ENCODE data around the gene DEGS2.
"Not testable (repeated sequence)": the region's sequence is repeated elsewhere in the genome, so short reads cannot be mapped to it uniquely, and the experiment has no call there.

Gene DEGS2

DNA sequence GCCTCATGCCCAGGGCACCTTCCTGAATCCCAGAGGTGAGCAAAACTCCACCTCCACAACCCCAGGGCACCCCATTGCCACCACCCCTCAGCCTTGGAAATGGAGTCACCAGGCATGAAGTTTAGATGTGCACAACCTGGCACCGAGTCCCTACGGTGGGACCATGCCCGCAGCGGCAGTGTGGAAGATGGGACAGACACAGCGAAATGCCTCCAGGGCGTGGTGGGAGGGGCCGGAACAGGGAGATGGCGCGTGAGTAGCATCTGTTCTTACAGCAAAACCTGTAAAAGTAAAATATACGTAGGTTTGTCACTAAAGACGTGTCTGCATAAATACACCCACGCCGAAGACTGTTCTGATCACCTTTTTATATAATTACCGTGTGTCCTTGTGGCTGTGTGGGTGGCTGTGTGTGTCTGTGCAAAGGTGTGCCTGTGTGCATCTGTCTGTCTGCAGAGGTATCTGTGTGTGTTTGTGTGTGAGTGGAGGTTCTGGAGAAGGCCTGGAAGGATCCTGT, 17.4 kb upstream of the DEGS2 start:
- DNase-seq, result no peak

DNA sequence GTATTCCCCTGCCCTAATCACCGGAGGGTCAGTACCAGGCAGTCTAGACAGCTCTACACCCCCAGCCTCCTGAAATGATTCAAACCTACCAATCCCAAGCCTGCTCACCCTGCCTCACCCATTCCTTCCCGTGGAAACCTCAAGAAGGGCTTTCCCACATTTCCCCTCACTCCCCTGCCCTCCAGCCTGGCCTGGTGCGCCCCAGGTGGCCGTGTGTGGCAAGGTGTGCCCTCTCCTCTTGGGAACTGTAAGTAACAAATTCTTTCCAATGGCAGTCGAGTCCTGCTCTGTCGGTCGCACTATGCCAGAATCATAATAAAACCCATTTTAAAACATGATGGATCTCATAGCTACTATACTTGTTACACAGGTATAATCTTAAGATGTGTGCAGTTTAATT, 13.9 kb upstream of the DEGS2 start:
- DNase-seq, result no peak

DNA sequence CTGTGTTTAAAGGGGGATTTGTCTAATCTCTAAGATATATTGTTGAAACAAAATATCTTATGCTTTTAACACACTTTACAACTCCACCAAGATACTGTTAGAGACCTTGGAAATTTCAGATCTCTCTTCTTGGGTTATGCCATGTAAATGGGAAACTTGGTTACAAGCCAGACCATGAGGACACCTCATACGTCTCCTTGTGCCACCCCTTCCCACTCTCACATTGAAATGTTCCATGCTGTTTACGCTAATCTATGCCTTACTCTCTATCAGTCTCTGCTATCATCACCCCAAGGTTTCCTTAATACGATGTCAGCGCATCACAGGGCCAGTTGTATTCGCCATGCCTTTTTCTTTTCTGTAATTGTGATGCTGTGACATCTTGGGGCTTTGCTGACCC, 13.4 kb upstream of the DEGS2 start:
- no peak for DNase-seq

DNA sequence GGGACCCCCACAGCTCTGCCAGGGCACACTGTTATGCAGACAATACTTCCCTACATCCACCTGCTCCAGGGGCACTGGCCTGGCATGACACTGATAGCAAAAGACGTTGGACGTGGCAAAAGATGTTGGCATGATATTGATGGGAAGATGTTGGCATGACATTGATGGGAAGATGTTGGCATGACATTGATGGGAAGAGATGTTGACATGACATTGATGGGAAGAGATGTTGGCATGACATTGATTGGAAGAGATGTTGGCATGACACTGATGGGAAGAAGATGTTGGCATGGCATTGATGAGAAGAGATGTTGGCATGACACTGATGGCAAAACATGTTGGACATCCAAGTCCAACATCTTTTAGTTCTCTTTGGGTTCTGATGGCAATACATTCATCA, 11.4 kb upstream of the DEGS2 start:
- DNase-seq, result no peak

DNA sequence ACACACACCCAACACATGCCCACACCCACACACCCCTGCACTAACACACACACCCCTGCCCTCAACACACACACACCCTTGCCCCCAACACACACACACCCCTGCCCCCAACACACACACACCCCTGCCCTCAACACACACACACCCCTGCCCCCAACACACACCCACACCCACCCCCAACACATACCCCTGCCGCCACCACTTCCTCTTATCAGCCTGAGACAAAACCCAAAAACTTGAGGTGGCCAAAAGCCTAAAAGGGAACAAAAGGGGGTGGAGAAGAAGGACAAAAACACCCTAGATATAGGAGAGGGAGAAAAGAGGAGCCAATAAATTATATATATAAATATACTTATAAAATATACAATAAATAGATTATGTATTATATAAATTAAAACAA, 9.1 kb upstream of the DEGS2 start:
- no peak for DNase-seq

DNA sequence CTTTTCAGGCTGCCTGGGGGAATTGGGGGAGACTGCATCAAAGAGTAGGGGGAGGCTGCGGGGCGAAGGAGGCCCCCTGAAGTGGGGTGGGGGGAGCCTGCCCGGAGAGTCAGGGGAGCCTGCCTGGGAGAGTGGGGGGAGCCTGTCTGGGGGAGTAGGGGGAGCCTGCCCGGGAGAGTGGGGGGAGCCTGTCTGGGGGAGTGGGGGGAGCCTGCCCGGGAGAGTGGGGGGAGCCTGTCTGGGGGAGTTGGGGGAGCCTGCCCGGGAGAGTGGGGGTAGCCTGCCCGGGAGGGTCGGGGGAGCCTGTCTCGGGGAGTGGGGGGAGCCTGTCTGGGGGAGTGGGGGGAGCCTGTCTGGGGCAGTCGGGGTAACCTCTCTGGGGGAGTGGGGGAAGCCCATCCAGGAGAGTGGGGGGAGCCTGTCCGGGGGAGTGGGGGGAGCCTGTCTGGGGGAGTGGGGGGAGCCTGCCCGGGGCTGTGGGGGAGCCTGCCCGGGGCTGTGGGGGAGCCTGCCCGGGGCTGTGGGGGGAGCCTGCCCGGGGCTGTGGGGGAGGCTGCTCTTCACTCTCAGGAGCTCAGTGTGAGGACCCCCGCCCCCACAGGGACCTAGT, 6.5 kb upstream of the DEGS2 start:
- no peak for DNase-seq

DNA sequence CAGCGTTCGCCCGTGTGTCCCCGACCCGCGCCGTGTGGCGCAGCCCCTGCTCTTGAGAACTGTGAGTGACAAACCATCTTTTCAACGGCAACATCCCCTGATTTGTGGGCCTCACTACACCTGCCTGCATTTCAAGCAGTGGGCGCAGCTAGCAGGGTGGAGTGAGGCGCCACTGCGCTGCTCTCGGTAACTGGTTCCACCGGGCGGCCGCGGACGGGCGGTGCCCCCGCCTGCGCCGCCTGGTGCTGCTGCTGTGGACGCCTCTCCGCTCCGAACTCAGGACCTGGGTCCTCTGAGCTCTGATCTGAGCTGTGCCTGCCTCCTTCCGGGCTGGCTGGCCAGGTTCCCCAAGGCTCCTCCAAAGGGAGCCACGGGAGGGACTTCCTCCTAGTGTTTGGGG, 5.9 kb upstream of the DEGS2 start:
- DNase-seq, result no peak

DNA sequence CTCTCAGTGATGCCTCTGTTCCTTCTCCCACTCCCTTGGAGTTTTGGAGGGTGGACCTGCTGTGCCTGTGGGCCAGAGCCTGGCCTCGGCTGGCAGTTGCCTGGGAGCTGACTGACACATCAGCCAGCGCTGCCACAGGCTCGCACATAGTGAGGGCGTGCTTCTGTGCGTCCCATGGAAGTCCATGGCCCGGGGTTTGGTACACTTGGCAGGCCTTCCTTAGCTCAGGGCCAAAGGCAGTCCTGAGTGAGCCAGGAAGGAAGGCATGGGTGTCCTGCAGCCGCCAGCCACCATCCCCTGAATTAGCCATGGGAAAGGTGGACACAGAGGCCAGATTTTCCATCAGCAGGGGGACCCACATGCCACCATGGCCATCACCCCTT, 1.1 kb upstream of the DEGS2 start:
- no peak for DNase-seq

DNA sequence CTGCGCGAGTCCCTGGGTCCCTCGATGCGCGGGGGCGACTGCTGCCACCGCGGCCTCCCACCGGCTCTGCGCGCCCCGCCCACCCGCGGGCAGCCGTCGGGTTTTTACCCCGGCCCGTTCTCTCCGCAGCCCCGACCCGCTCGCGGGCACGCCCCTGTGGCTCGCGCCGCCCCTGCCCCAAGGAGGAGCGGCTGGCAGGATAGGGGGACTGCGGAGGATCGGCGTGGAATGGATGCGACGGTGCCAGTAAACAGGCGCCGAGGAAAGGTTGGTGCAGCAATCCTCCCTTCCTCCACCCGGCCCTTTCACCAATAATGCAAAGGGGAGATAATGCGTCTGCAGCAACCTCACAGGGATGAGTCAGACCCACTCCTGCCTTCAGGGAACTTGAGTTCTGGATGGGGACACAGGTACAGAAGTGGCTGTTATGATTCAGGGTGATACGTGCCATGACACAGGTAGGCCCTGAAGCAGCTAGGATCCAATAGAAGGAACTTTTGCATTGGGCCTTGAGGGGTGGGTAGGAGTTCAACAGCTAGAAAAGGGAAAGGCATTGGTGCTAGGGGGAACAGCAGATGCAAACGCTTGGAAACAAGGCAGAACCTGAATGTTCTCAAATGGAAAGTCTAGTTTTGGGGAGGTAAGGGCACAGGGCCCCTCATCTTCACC, 554 bp upstream of the DEGS2 start:
- no peak for DNase-seq

DNA sequence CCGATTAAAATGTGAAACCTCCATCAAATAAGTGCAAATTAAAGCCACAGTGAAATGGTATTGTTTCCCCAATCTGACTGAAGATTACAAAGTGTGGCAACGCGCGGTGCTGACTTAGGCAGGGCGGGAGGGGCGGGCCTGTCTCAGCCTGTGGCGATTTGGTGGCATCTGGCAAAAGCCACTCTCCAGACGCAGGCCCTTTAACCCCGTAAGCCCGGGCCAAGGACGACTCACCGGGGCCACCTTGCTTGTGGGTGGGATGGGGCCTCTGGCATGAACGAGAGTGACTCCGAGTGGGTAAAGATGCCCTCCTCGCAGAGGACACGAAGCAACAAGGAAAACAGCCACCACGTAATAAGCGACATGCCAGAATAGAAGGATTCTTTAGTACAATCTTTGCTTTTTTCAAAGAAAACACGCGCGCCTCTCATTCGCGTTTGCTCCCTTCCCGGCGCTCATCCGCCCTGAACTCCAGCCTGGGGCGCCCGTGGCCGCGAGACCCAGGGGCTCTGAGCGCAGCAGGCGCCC, 815 bp downstream of the DEGS2 start:
- no peak for DNase-seq

DNA sequence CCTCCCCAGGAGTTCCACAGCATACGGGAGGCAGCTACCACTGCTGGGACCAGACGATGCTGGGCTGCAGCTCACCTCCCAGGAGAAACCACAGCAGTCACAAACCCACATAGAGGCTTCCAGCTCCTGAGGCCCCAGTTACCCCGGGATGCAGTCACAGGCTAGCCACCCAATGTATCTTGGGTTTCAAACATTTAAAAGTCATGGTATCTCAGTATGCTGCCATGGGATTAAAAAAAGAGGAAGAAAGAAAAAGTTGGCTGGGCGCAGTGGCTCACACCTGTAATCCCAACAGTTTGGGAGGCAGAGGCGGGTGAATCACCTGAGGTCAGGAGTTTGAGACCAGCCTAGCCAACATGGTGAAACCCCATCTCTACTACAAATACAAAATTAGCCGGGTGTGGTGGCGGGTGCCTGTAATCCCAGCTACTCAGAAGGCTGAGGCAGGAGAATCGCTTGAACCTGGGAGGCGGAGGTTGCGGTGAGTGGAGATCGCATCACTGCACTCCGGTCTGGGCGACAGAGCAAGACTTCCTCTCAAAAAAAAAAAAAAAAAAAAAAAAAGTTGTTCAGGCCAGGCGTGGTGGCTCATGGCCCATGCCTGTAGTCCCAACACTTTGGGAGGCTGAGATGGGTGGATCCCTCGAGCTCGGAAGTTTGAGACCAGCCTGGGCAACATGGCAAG, 1.8 kb downstream of the DEGS2 start:
- not testable (repeated sequence) for DNase-seq

DNA sequence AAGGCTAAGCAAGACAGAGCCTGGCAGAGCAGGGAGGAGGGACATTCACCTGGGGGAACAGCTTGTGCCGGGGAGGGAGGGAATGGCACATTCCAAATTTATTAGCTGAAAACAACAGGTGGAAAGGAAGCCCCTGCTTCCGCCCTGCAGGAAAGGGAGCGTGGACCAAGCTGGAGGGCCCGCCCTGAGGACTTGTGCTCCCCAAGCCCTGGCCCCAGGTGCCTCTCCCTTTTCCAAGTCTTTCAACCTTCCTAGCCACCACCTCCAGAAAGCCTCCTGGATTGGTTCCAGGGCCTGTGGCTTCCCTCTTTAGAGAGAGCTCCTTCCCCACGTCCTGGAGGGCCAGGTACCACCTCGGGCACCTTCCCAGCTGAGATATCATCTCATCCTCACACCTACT, 2.7 kb downstream of the DEGS2 start:
- DNase-seq, result no peak

DNA sequence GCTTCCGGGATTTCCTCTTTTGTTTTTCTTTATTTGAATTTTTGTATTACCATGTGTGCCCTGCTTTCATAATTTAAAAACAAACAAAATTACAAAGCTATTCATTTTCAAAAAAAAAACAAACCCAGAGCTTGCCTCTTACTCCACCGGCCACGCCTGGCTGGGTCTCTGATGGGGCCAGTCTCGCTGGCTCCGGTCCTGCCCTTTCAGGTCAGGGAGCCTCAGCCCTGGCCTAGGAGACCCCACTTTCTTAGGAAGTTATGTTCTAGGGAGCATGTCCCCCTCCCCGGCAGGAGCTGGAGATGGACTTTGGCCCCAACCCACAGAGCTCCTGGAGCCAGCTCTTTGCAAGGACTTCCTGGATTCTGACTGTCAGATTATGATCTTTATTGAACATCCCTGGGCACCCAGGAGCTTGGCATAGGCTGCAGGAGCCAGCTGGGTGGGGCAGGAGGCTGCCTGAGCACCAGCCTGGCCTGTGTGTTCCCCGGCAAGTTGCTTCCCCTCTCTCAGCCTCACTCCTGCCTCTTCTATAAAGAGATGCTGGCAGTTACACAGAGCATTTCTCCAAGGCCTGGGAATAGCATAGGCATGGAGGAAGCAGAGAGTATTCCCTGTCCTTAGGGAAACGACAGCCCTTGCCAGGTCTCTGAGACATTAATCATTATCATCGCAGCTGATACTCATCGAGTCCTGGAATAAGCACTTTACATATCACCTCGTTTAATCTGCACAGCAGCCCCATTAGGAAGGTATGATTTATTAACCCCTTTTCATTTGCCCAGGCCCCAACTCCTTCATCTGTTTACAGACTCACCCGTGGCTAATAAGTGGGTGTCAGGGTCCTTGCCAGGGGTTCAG, 3.5 kb downstream of the DEGS2 start:
- DNase-seq, result no peak

DNA sequence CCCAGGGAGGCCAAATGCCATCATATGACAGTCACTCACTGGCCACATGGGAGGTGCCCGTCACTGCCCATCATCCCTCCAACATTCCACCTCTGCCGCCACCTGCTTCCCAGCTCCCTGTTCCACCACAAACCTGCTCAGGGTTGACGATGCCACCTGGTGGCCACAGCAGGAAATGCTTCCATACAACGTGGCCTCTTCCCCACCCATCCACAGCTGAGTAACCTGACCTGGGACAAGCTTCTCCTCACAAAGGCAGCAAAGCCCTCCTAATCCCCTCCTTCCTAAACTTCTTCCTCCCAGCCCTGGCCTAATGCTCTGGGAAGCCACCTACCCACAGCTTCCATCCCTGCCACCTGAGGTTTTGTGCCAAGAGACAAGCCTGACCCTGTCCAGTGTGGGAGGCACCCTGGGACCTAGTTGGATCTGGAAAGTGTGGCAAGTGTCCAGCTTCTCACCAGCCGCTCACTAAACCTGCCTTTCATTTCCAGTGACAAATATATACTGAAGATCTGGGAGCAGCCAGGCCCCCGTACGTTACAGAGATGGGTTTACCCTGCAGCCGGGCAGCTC, 4.3 kb downstream of the DEGS2 start:
- no peak for DNase-seq

DNA sequence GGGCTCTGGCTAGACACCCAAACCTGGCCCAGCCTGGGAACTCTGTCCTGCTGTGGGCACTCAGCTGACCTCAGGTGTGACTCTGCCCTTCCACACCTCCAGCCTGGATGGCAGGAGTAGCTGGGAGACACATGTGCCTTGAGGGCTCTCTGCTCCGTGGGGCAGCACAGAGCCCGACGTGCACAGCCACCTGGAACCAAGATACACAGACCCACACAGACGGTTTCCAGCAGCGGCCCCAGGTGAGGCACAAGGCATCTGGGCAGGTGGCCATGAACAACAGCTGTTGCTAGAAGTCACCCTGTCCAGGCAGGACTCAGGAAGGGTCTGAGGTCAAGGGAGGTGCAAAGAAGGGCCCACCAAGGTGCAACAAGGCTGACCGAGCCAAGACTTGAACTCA, 5.9 kb downstream of the DEGS2 start:
- no peak for DNase-seq

DNA sequence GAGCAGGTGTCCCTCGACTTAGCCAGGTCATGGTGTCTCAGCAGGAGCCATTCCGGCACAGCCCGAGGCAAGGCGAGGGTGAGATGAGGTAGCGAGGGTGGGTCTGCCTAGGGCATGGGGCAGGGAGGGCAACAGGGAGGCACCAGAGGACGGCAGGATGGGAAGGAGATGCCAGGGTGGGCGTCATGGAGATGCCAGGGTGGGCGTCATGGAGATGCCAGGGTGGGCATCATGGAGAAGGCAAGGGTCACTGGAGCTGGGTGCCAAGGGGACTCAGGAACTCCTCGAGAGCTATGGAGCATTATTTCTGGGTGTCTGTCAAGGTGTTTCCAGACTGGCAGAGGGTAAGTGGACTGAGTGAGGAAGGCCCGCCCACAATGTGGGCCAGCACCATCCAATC, 7.4 kb downstream of the DEGS2 start:
- DNase-seq, result no peak

DNA sequence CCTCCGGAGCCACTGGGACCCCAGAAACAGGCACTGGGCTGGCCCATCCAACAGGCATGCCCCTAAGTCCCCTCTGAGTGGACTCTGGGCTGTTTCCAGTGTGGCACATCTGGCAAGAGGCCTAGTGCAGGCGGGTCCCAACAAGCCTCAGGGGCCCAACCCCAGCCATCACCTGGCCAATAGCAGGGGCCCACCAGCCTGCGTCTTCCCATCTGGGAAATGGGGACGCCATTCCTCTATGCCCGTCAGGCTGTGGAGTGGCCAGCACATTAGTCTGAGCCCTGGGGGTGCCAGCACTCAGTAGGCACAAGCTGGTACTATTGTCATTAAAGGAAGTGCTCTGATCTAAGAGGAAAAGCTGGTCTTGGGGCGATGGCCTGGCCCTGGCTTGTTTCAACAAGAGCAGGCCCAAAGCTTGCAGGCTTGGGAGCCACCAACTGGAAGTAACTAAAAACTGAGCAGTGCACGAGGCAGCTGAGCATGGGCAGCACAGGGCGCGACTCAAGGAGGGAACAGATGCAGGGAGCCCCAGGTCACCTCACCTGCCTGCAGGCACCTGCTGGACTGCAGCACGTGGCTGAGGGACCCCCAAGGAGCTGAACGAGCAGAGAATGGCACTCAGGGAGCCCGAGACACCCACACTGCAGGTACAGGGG, 8.4 kb downstream of the DEGS2 start:
- no peak for DNase-seq

DNA sequence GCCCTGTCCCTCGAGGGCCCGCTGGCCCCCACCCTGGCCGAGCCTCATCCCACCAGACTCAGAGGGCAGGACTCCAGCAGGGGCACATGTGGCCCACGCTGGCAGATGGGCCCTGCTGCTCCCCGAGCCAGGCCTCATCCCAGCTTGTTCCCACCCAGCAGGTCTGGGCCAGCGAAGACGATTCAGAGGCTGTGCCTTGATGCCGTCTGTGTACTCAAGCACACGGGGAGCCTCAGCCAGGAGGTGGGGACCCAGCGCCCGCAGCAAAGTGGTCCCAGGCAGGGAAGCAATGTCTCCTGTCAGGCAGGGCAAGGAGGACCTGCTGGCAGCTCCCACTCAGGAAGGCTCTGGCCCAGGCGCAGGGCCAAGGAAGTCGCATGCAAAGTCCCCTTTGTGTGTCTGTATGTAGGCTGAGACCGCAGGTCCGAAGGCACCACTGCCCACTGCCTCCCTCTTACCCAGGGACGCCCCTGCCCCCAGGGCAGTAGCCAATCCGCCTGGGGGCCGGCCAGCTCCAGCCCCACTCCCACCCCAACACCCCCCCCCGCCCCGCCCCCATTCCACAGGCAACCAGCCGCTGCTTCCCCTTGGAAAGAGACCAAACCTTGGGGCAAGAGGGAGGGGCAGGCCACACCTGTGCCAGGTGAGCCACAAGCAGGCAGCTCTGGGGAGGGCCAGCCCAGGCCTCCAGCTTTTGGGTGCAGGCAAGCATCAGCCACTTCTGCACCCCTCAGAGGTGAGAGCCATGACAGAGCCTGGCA, 9.4 kb downstream of the DEGS2 start:
- DNase-seq, result no peak

DNA sequence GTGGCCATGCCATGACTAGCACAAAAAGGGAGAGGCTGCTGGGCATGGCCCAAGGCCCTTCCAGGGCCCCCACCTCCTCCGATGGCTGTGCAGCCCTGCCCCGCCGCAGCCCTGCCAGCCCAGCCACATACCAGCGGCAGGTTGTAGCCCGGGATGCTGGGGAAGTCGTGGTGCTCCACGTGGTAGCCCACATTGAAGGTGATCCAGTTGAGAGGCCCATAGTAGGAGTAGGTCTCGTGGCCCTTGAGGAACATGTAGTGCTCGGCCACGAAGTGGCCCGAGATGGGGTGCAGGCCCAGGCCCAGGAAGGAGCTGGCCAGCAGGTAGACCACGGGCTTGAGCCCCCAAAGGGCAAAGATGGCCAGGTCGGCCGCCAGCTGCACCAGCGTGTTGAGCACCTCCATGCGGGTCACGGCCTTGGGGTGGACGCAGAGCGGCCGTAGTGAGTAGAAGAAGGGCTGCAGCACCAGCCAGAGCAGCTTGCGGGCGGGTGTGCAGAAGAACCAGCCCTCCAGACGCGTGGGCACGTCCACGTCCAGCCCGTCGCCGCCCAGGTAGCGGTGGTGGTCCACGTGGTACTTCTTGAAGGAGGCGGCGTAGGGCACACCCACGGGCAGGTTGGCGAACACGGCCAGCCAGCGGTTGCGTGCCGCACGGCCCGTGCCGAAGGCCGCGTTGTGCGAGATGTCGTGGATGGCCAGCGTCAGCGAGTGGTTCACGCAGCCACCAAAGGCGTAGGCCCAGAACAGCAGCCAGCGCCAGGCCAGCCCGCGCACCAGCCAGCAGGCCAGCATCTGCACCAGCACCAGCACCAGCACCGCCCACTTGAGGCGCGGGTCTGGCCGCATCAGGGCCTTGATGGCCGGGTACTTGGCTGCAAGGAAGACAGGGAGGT, 10.4 kb downstream of the DEGS2 start:
- DNase-seq, result no peak

DNA sequence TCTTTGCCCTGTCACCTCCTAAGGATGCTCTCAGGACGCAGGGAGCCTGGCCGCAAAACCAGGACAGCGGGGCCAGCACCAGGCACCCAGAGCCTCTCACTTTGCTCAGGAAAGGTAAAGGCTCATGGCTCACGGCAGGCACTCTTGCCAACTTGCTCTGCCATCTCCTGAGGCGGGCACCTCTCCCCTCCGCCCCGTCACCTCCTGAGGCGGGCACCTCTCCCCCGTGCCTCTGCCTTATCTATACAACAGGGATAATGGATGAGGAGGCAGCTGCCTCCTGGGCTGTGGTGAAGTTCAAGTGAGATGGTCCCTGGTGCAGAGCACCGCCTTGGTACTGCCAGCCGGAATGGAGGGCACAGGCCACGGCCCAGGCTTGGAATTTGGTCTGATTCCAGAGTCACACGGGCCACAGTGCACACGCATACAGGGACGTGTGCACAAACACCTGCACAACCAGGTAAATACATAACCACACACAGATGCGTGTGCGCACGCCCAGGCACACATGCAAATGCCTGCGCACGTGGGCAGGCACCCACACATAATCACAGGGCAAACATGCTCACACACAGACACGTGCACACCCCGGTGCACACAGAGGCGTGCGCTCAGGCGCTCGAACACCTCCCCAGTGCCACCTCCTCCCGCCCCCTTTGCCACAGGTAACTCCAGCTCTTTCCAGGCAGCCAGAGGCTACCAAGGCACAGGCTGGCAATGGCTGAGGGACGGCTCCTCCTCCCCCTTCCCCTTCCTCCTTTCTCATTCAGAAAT, 11.6 kb downstream of the DEGS2 start:
- DNase-seq, result no peak
